Measurements from ENCODE around the gene HDHD2.

The HDHD2 gene

DNA sequence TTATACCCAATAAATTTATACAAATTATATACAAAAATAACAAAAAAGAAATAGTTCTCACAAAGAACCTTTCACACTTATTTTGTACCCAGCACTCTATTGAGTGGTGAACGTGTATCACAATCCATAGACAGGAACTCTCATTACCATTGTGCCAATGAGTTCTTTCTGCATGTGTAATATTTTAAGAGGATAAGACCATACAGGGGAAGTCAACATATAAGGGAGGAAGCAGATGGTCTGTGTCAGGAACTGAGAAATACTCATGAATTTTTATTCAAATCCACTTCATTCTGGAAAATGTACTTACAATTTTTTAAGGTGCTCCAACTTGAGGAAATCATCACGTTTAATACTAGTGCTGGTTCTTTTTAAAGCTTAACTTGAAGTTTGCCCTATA is 87.8 kb downstream of the HDHD2 start:
- DNase-seq (ENCODE audit: low read depth): no peak
